GM23248 (cell line): ENCODE results near the gene PLEKHG5. TPM values are rescaled to one million over a fixed set of nuclear protein-coding genes. Genes with fewer than 3 reads are reported as not detected.

Source experiments
- DNase-seq: peaks from one replicate; pipeline ENCODE4 v3.0.0-alpha.2; 2015
- H2AFZ ChIP-seq: fragments of 200-600 bp; sonication (generic); 2 replicates; pipeline ENCODE4 v1.6.1; 2016; ENCODE audit warnings: antibody characterized with exemption
- H3F3A ChIP-seq: fragments of 200-600 bp; sonication (generic); 2 replicates; pipeline ENCODE4 v1.6.1; 2016; ENCODE audit warnings: mild to moderate bottlenecking, antibody characterized with exemption, mixed run types; ENCODE audit not compliant: insufficient read depth
- H3K27ac ChIP-seq: fragments of 200-600 bp; sonication (generic); 2 replicates; pipeline ENCODE4 v1.5.1; 2016; ENCODE audit warnings: mild to moderate bottlenecking
- H3K27me3 ChIP-seq: fragments of 200-600 bp; sonication (generic); replicated peaks from 2 replicates; pipeline ENCODE4 v1.6.1; 2016; ENCODE audit warnings: mild to moderate bottlenecking; ENCODE audit not compliant: insufficient read depth
- H3K36me3 ChIP-seq: fragments of 200-600 bp; sonication (generic); 2 replicates; pipeline ENCODE4 v1.6.1; 2016; ENCODE audit warnings: low read depth, mild to moderate bottlenecking
- H3K4me1 ChIP-seq: fragments of 200-600 bp; sonication (generic); 2 replicates; pipeline ENCODE4 v1.6.1; 2016; ENCODE audit warnings: mild to moderate bottlenecking; ENCODE audit not compliant: insufficient read depth
- H3K4me2 ChIP-seq: fragments of 200-600 bp; sonication (generic); one replicate; pipeline ENCODE4 v1.6.1; 2016; ENCODE audit warnings: mild to moderate bottlenecking; ENCODE audit not compliant: unreplicated experiment
- H3K4me3 ChIP-seq: fragments of 200-600 bp; sonication (generic); 2 replicates; pipeline ENCODE4 v1.5.1; 2016; ENCODE audit warnings: mild to moderate bottlenecking
- H3K79me2 ChIP-seq: fragments of 200-600 bp; sonication (generic); 2 replicates; pipeline ENCODE4 v1.6.1; 2016; ENCODE audit warnings: mild to moderate bottlenecking; ENCODE audit not compliant: insufficient read depth
- H3K9ac ChIP-seq: fragments of 200-600 bp; sonication (generic); 2 replicates; pipeline ENCODE4 v1.6.1; 2016; ENCODE audit warnings: mild to moderate bottlenecking
- H3K9me2 ChIP-seq: fragments of 200-600 bp; sonication (generic); 2 replicates; pipeline ENCODE4 v1.6.1; 2016; ENCODE audit warnings: mixed run types, mild to moderate bottlenecking, moderate library complexity; ENCODE audit not compliant: insufficient read depth
- H3K9me3 ChIP-seq: fragments of 200-600 bp; sonication (generic); one replicate; pipeline ENCODE4 v1.6.1; 2017; ENCODE audit warnings: low read depth
- H4K20me1 ChIP-seq: fragments of 200-600 bp; sonication (generic); 2 replicates; pipeline ENCODE4 v1.6.0; 2016; ENCODE audit not compliant: insufficient read depth
- EZH2 ChIP-seq: fragments of 200-600 bp; sonication (generic); IDR thresholded peaks from 2 replicates; pipeline ENCODE4 v1.6.1; 2018; ENCODE audit warnings: antibody characterized with exemption, mild to moderate bottlenecking; ENCODE audit not compliant: insufficient read depth, poor library complexity, severe bottlenecking
- EZH2phosphoT487 ChIP-seq: fragments of 200-600 bp; sonication (generic); IDR thresholded peaks from 2 replicates; pipeline ENCODE4 v1.6.1; 2018; ENCODE audit warnings: antibody characterized with exemption, moderate library complexity, mild to moderate bottlenecking, low read depth; ENCODE audit not compliant: insufficient read depth
- WGBS, 2 experiments: methylation state at CpG; one replicate each; pipeline ENCODE4 v1.1.6; 2015 to 2017; ENCODE audit warnings: low lambda C conversion rate in 2 of 2, low coverage in 1 of 2; ENCODE audit errors: missing lambda C conversion rate in 2 of 2; 5-methylcytosine and 5-hydroxymethylcytosine counted together
- in situ Hi-C: fragments of 300-500 bp; cut with MboI; formaldehyde crosslinking; loops from 2 replicates; pipeline ENCODE4 v1.15.0; 2020
- polyA plus RNA-seq: library from polyadenylated mRNA; unstranded; fragments of >200 nt; fragmentation: Nextera tagmentation; extraction: Ambion mirVana; gene quantifications from 2 replicates; pipeline ENCODE4 v1.2.1, GENCODE V29; 2016
- total RNA-seq: library from RNA; depleted of rRNA; stranded (reverse); fragments of >200 nt; shearing (Covaris generic); gene quantifications from 2 replicates; pipeline ENCODE4 v1.2.3, GENCODE V29; 2014

The PLEKHG5 gene
- total and polyA plus RNA-seq, 2 experiments from 2014 or later, result 2.8 to 7.6 TPM

DNA sequence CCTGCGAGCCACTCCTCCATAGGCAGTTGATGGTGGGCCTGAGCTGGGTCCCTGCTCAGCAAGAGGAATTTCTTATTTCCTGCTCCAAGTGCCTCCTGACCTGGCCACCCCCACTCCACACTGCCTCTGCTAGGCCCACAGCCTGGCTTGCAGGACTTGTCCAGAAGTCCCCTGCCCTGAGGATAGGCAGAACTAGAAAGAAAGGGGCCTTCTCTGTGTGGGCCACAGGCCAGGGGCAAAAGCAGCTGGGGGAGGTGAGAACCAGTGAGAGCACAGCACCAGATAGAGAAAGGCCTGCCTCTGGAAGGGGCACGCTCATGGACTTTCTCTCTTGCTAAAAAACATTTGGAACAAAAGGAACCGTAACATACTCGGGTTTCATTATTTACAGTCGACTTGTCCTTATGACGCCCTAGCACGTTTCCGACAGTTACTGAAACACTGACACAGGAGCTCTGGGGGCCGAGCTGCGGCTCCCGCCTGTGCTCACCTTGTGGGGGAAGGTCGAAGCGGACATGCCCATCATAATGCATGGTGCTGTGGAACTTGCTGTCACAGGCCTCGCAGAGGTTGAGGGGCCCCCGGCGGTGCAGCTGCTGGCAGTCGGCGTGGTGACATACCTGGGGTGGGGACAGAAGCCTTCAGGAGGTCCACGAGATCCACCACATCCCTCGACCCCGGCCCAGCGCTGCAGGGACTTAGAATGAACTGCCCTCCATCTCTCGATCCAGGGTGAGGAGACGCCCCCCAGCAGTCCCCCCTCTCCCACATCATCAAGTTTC is 14.2 kb downstream of the PLEKHG5 start:
- no peaks in the 10 kb centered on the region for H3F3A ChIP-seq
- DNase-seq, result no peak
- H4K20me1 ChIP-seq, result no peaks in the 10 kb centered on the region
- H3K79me2 ChIP-seq, result no peaks in the 10 kb centered on the region
- no peaks in the 10 kb centered on the region for H3K9me3 ChIP-seq
- WGBS, 2 experiments, result 83 to 84% methylated on average over 23 to 24 of the region's 24 CpGs
- TF ChIP-seq EZH2phosphoT487 (no peak), EZH2 (no peak)
- no peak overlapping the region for H2AFZ ChIP-seq
- no peak overlapping the region for H3K4me3 ChIP-seq
- no peaks in the 10 kb centered on the region for H3K27me3 ChIP-seq
- no peak overlapping the region for H3K4me2 ChIP-seq
- no peaks in the 10 kb centered on the region for H3K4me1 ChIP-seq
- no peaks in the 10 kb centered on the region for H3K36me3 ChIP-seq
- in situ Hi-C loops, result no loop called here
- no peak overlapping the region for H3K27ac ChIP-seq
- no peaks in the 10 kb centered on the region for H3K9me2 ChIP-seq
- no peak overlapping the region for H3K9ac ChIP-seq

DNA sequence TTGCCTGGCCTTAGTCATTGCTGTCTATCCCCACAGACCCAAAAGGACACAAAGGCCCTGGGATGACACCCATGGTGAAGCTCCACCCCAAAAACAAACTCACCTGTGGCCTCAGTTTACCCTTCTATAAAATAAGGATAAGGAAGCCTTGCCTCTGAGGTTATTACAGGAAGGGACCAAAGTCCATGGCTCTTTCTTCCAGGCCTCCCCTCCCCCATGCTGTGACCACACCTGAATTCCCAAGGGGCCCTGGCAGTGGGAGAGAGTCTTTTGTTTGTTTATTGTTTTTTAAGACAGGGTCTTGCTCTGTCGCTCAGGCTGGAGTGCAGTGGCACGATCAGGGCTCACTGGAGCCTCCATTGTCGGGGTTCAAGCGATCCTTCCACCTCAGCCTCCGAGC is 15.0 kb downstream of the PLEKHG5 start:
- Histone ChIP-seq H3K9ac (no peak overlapping the region), H2AFZ (no peak overlapping the region), H3F3A (no peaks in the 10 kb centered on the region), H3K9me2 (no peaks in the 10 kb centered on the region), H3K36me3 (no peaks in the 10 kb centered on the region), H4K20me1 (no peaks in the 10 kb centered on the region), H3K79me2 (no peaks in the 10 kb centered on the region), H3K27me3 (no peaks in the 10 kb centered on the region), H3K4me3 (no peak overlapping the region), H3K27ac (no peak overlapping the region), H3K4me2 (no peak overlapping the region), H3K4me1 (no peaks in the 10 kb centered on the region), H3K9me3 (no peaks in the 10 kb centered on the region)
- TF ChIP-seq EZH2, result no peak
- TF ChIP-seq EZH2phosphoT487, result no peak
- no peak for DNase-seq
- in situ Hi-C loops, result no loop called here
- WGBS, 2 experiments, result 88 to 91% methylated on average over 5 of the region's 5 CpGs

DNA sequence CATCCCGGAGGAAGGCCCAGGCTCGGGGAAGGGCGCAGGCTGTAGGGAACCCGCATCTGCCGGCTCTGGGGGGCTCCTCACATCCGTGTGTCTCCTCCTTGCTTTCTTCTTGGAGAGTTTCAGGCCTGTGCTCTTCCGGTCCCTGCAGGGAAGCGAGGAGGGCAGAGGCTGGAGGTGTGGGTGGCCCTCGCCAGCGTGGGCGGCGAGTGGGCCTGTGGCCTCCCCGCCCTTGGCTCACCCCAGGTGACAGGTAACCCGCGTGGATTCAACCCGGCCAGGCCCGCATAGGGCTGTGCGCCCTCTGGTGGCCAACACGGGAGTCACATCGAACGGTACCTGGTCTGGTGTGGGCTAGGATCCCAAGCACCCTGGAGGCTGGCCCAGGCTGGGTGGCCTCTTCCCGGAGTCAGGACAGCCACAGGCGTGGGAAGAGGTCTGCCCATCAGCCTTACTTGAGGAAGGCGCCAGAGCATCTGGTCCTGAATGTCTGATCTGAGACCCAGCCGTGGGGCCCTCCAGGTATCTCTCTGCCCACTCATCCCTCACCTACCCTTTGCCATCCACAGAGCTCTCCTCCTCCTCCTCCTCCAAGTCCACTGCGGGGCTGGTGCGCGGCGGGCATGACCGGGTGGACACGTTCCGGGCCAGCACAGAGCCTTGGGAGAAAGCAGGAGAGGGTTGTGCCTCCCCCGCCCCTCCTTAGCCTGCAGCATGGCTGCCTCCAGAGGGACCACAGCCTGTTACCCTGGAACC is 15.9 kb downstream of the PLEKHG5 start:
- H3K27ac ChIP-seq, result no peak overlapping the region
- H3K4me1 ChIP-seq, result no peaks in the 10 kb centered on the region
- no peak for TF ChIP-seq EZH2phosphoT487
- no peak for TF ChIP-seq EZH2
- WGBS, 2 experiments, result 12 to 15% methylated on average over 33 of the region's 33 CpGs
- H2AFZ ChIP-seq, result no peak overlapping the region
- in situ Hi-C loops, result no loop called here
- H3K9me3 ChIP-seq, result no peaks in the 10 kb centered on the region
- H3K27me3 ChIP-seq, result no peaks in the 10 kb centered on the region
- H3F3A ChIP-seq, result no peaks in the 10 kb centered on the region
- no peaks in the 10 kb centered on the region for H3K79me2 ChIP-seq
- no peak overlapping the region for H3K4me2 ChIP-seq
- H4K20me1 ChIP-seq, result no peaks in the 10 kb centered on the region
- no peaks in the 10 kb centered on the region for H3K9me2 ChIP-seq
- H3K36me3 ChIP-seq, result no peaks in the 10 kb centered on the region
- H3K9ac ChIP-seq, result no peak overlapping the region
- no peak overlapping the region for H3K4me3 ChIP-seq
- DNase-seq, result peak; percentile 57

DNA sequence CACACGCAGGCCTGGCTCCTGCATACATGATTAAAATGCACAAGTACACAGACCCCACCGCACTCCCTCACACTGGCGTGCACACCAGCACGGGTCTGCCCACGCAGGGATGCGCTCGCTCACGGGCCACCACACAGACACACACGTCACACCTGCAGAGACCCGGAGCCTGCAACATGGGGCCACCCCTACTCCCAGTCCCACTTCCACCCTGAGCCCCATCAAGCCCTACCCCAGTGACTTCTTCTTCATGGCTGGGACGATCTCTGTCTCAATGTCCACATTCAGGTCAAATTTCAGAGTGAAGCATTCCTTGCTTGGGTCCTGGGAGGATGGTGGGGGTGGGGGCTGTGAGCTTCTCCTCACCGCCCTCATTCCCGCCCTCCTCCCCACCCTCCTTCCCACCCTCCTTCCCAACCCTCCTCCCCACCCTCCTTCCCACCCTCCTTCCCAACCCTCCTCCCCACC is 16.6 kb downstream of the PLEKHG5 start:
- Histone ChIP-seq H3K4me1 (no peaks in the 10 kb centered on the region), H3K27ac (no peak overlapping the region), H3K9ac (no peak overlapping the region), H3K27me3 (no peaks in the 10 kb centered on the region), H4K20me1 (no peaks in the 10 kb centered on the region), H3K36me3 (no peaks in the 10 kb centered on the region), H2AFZ (no peak overlapping the region), H3K9me3 (no peaks in the 10 kb centered on the region), H3K79me2 (no peaks in the 10 kb centered on the region), H3K4me2 (no peak overlapping the region), H3K9me2 (no peaks in the 10 kb centered on the region), H3F3A (no peaks in the 10 kb centered on the region), H3K4me3 (no peak overlapping the region)
- 60 to 71% methylated on average over 11 to 12 of the region's 13 CpGs for WGBS, 2 experiments
- no peak for TF ChIP-seq EZH2phosphoT487
- no peak for TF ChIP-seq EZH2
- DNase-seq, result no peak
- in situ Hi-C loops, result no loop called here
